Neutrophil (primary cell): ENCODE measurements around the gene GATAD2B.
A peak's percentile ranks its signal among the peaks of the same experiment; 100 is the strongest.

ENCODE experiments used
- H3K27ac ChIP-seq: fragments of 200-600 bp; sonication (generic); 2 replicates; pipeline ENCODE4 v1.5.1; 2016; ENCODE audit warnings: mild to moderate bottlenecking, moderate library complexity
- H3K27me3 ChIP-seq: fragments of 200-600 bp; sonication (generic); 2 replicates; pipeline ENCODE4 v1.6.0; 2016; ENCODE audit warnings: mild to moderate bottlenecking
- H3K36me3 ChIP-seq: fragments of 200-600 bp; sonication (generic); 2 replicates; pipeline ENCODE4 v1.5.1; 2017
- H3K4me1 ChIP-seq, 2 experiments: fragments of 200-600 bp in 1 of 2; sonication (generic) in 1 of 2; 1 replicate in 1 of 2; 2 replicates in 1 of 2; pipeline versions ENCODE4 v1.5.1 to v1.6.1; 2013 to 2016; ENCODE audit warnings: low read depth in 1 of 2, low read length in 1 of 2, mild to moderate bottlenecking in 1 of 2, moderate library complexity in 1 of 2; ENCODE audit not compliant: control insufficient read depth in 1 of 2, insufficient read depth in 1 of 2
- H3K4me3 ChIP-seq, 2 experiments: fragments of 200-600 bp in 1 of 2; sonication (generic) in 1 of 2; 1 replicate in 1 of 2; 2 replicates in 1 of 2; pipeline ENCODE4 v1.5.1; 2013 to 2016; ENCODE audit warnings: low read depth in 1 of 2, low read length in 1 of 2, mild to moderate bottlenecking in 1 of 2, moderate library complexity in 1 of 2
- H3K9me3 ChIP-seq: fragments of 200-600 bp; sonication (generic); 2 replicates; pipeline ENCODE4 v1.5.1; 2016
- TF ChIP-seq, protein P1 (sequence below): fragments of 200-600 bp; sonication (generic); IDR thresholded peaks from 2 replicates; pipeline ENCODE4 v1.5.1; 2016; ENCODE audit warnings: antibody characterized with exemption

The GATAD2B gene

GRCh38 chr1:153933430-153933829 lies 10.7 kb upstream of the GATAD2B start:
- H3K36me3 ChIP-seq, result peaks cover 97% of the 10 kb centered on the region
- H3K27me3 ChIP-seq, result no peaks in the 10 kb centered on the region
- H3K9me3 ChIP-seq, result no peaks in the 10 kb centered on the region
- no peaks in the 10 kb centered on the region for H3K4me1 ChIP-seq
- TF ChIP-seq, protein P1, sequence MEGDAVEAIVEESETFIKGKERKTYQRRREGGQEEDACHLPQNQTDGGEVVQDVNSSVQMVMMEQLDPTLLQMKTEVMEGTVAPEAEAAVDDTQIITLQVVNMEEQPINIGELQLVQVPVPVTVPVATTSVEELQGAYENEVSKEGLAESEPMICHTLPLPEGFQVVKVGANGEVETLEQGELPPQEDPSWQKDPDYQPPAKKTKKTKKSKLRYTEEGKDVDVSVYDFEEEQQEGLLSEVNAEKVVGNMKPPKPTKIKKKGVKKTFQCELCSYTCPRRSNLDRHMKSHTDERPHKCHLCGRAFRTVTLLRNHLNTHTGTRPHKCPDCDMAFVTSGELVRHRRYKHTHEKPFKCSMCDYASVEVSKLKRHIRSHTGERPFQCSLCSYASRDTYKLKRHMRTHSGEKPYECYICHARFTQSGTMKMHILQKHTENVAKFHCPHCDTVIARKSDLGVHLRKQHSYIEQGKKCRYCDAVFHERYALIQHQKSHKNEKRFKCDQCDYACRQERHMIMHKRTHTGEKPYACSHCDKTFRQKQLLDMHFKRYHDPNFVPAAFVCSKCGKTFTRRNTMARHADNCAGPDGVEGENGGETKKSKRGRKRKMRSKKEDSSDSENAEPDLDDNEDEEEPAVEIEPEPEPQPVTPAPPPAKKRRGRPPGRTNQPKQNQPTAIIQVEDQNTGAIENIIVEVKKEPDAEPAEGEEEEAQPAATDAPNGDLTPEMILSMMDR, result no peak
- no peak overlapping the region for H3K4me3 ChIP-seq
- H3K27ac ChIP-seq, result no peak overlapping the region

DNA sequence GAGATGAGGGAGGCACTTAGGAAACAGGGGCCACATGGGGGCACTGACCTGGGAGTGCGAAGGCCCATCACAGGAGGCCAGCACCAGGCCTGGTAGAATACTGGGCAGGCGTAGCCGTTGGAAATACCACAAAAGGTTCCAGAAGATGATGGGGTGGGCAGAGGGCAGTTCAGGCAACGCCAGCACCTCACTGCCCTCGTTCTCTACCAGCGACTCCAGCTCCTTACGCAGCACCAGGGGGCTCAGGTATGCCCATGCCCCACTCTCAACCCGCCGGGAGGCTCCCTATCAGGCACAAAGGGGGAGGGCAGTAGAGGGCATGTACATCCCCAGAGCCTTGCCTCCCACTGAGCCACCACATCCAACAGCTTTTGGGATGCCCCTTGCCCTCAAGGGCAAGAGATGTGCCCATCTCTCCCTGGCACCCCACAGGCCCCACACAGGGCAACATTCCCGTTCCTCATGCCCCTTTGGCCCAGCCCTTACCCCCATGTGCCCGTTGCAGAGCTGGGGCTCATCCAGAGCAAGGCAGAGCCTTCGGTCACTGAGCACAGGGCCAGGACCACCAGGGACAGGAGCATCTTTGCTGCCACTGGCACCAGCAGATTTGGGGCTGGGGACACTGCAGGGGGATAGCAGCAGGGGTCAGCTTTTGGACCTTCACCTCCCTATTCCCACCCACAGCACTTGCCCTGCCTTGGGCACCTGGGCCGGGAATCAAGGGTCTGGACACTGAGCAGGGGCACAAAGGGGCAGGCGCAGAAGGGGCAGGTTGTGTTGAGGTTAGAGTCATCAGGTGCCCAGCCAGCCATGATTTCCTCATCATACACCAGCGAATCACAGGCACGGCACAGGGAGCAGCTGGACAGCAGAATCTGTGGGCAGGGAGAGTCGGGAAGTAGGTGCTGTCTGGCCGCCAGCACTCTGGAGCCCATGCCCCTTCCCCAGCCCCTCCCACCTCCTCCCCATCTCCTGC lies 9.7 kb upstream of the GATAD2B start:
- TF ChIP-seq, protein P1, result no peak
- H3K36me3 ChIP-seq, result peaks cover 87% of the 10 kb centered on the region
- no peaks in the 10 kb centered on the region for H3K9me3 ChIP-seq
- no peaks in the 10 kb centered on the region for H3K4me1 ChIP-seq
- H3K4me3 ChIP-seq, result no peak overlapping the region
- H3K27me3 ChIP-seq, result no peaks in the 10 kb centered on the region
- no peak overlapping the region for H3K27ac ChIP-seq

DNA sequence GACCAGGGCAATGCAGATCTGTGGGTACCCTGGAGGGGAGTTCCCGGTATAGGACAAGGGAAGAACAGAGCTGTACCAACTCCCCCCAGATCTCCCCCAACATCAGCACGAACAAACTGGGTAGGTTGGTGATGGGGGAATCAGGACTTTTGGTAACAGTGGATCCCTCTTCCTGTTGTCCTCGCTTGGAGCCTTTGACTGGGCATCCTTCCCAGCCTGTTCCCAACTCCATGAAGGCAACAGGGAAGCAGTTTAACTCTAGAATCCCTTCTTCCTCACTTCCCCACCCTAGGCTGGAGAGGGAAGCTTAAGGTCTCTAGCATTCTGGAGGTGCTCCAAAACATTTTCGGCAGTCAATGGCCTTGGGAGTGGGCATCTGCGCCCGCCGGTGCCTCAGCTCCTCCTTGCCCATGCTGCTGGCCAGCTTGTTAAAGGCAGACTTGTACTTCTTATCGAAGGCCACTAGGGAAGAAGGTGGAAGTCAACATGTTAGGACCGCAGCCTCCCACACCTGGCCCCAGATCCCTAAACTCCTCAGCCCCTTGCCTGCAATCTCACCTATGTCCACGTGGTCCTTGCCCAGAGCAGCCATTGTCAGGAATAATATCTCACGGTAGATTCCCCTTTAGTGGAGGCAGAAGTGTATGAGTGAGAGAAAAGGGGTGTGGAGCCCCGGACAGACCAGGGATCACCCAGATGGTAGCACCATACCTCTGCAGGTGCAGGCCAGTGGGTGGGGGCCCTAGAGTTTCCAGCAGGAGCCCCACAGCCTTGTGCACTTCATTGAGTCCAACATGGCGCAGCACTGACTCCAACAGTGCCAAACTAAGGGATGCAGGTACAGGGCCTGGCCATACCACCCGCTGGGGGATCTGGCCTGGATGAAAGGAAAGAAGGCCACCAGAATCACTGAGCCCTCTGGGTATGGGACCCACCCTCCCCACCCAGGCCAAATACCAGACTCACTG lies 7.5 kb upstream of the GATAD2B start:
- H3K4me1 ChIP-seq, result no peaks in the 10 kb centered on the region
- no peak overlapping the region for H3K4me3 ChIP-seq
- TF ChIP-seq, protein P1, result no peak
- no peaks in the 10 kb centered on the region for H3K27me3 ChIP-seq
- H3K36me3 ChIP-seq, result peaks cover 66% of the 10 kb centered on the region
- H3K9me3 ChIP-seq, result no peaks in the 10 kb centered on the region
- peak overlapping the region; percentile 50 for H3K27ac ChIP-seq

- Histone ChIP-seq H3K9me3 (no peaks in the 10 kb centered on the region), H3K36me3 (peaks cover 57% of the 10 kb centered on the region), H3K4me3 (no peak overlapping the region), H3K4me1 (peaks cover under 1 to 1% of the 10 kb centered on the region in 2 experiments), H3K27me3 (no peaks in the 10 kb centered on the region), H3K27ac (peak overlapping the region; percentile 50)
- TF ChIP-seq, protein P1, result no peak
Observed at GRCh38 chr1:153929426-153929825, 6.7 kb upstream of the GATAD2B start.

- Histone ChIP-seq H3K4me1 (peaks cover 6 to 7% of the 10 kb centered on the region in 2 experiments), H3K36me3 (peaks cover 52% of the 10 kb centered on the region), H3K9me3 (no peaks in the 10 kb centered on the region), H3K27me3 (no peaks in the 10 kb centered on the region), H3K27ac (peak overlapping the region; percentile 50), H3K4me3 (no peak overlapping the region)
- TF ChIP-seq, protein P1, result no peak
Observed at GRCh38 chr1:153928791-153929341, 6.1 kb upstream of the GATAD2B start.
